ENCODE measurements around the gene KLK4. TPM values are rescaled to one million over a fixed set of nuclear protein-coding genes. Genes with fewer than 3 reads are reported as not detected.
"Not testable (repeated sequence)": the region's sequence is repeated elsewhere in the genome, so short reads cannot be mapped to it uniquely, and the experiment has no call there.

Gene KLK4
- total RNA-seq, 4 donors from 2014 or later, result 1.1 to 3.1 (median 1.9) TPM; not detected in 1

DNA sequence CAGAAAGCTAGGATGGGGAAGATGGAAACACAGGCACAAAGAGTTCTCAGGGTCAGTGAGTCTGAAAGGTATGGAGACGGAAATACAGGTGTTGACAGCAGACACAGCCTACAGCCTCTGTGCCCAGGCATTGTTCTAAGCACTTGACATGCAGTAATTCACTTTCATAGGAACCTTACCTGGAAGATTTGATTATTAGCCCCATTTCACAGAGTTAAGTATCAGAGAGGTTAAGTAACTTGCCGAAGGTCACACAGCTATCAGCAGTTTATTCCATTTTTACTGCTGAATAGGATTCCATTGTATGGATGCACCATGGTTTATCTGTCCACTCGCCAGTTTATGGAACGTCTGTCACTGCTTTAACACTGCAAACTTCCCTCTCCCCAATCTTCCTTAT lies 13.2 kb downstream of the KLK4 start:
- Histone ChIP-seq H3K4me3 (replicated peaks in 1 of 3) (no peak overlapping the region), H3K4me1 (peaks cover 9 to 14% of the 10 kb centered on the region in 2 donors), H3K36me3 (no peaks in the 10 kb centered on the region), H3K9me3 (no peaks in the 10 kb centered on the region), H3K27ac (peak overlapping the region in 2 of 3 donors; percentile 86 to 98), H3K27me3 (no peaks in the 10 kb centered on the region)
- WGBS, 2 donors, result 86 to 92% methylated on average over 4 of the region's 4 CpGs
- intact Hi-C loops (cut with DNase I), result no loop called here
- TF ChIP-seq POLR2A (IDR thresholded peaks at IDR 0.05) (no peak), CTCF (IDR thresholded peaks at IDR 0.05) (no peak)
- DNase-seq, result no peak

GRCh38 chr19:50897612-50898011 lies 13.6 kb downstream of the KLK4 start:
- Histone ChIP-seq H3K9me3 (no peaks in the 10 kb centered on the region), H3K4me1 (peaks cover 9 to 14% of the 10 kb centered on the region in 2 donors), H3K4me3 (replicated peaks in 1 of 3) (no peak overlapping the region), H3K27ac (peak overlapping the region; percentile 72 to 98 (median 86)), H3K27me3 (no peaks in the 10 kb centered on the region), H3K36me3 (no peaks in the 10 kb centered on the region)
- no peak for DNase-seq
- no peak for TF ChIP-seq POLR2A (IDR thresholded peaks at IDR 0.05)
- TF ChIP-seq CTCF (IDR thresholded peaks at IDR 0.05), result no peak
- 87 to 90% methylated on average over 3 of the region's 3 CpGs for WGBS, 2 donors
- intact Hi-C loops (cut with DNase I), result no loop called here

GRCh38 chr19:50897191-50897607 lies 14.0 kb downstream of the KLK4 start:
- intact Hi-C loops (cut with DNase I), result no loop called here
- TF ChIP-seq CTCF (IDR thresholded peaks at IDR 0.05), result no peak
- TF ChIP-seq POLR2A (IDR thresholded peaks at IDR 0.05), result no peak
- H3K36me3 ChIP-seq, result no peaks in the 10 kb centered on the region
- DNase-seq, result no peak
- H3K4me3 ChIP-seq (replicated peaks in 1 of 3), result no peak overlapping the region
- WGBS, 2 donors, result 59 to 84% methylated on average over 3 of the region's 3 CpGs
- no peaks in the 10 kb centered on the region for H3K27me3 ChIP-seq
- peak overlapping the region; percentile 72 to 98 (median 86) for H3K27ac ChIP-seq
- peaks cover 9 to 14% of the 10 kb centered on the region in 2 donors for H3K4me1 ChIP-seq
- H3K9me3 ChIP-seq, result no peaks in the 10 kb centered on the region

DNA sequence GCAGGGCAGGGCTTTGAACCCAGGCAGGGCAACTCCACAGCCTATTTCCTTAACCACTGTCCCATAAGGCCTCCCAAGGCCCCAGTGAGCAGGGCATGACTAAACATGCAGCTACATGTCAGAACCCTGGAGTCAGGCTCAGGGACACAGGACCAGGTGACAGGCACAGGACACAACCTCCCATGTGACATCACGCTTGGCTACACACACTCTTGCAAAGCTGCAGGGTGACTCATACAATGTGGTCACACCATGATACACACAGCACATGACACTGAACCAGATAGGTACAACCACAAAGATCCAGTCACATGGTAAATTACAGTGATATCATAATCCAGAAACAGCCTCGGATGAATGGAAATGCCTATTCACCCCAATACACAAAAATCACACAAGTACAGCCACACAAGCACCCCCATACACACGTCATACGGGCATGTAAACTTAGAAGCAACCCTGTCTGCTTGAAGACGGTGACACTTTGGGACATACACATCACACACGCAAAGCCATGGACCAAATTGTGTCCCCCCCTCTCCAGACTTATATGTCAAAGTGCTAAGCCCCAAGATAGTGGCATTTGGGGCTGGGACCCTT lies 14.5 kb downstream of the KLK4 start:
- Histone ChIP-seq H3K36me3 (no peaks in the 10 kb centered on the region), H3K9me3 (no peaks in the 10 kb centered on the region), H3K4me1 (peaks cover 9 to 14% of the 10 kb centered on the region in 2 donors), H3K4me3 (replicated peaks in 1 of 3) (no peak overlapping the region), H3K27me3 (no peaks in the 10 kb centered on the region), H3K27ac (peak overlapping the region; percentile 72 to 98 (median 86))
- WGBS, 2 donors, result 56 to 58% methylated on average over 6 of the region's 6 CpGs
- intact Hi-C loops (cut with DNase I), result no loop called here
- peak; percentile 97 to 98 for DNase-seq
- no peak for TF ChIP-seq CTCF (IDR thresholded peaks at IDR 0.05)
- TF ChIP-seq POLR2A (IDR thresholded peaks at IDR 0.05), result peak in 1 of 2 donors; percentile 54

- H3K36me3 ChIP-seq; H3K27me3 ChIP-seq; H3K9me3 ChIP-seq; DNase-seq; H3K4me3 ChIP-seq (replicated peaks in 1 of 3); intact Hi-C loops (cut with DNase I): not testable (repeated sequence)
- H3K27ac ChIP-seq, result peak overlapping the region; percentile 72 to 98 (median 86)
- peaks cover 9 to 14% of the 10 kb centered on the region in 2 donors for H3K4me1 ChIP-seq
- WGBS, 2 donors, result 74 to 86% methylated on average over 9 of the region's 9 CpGs
These were observed 15.1 kb downstream of the KLK4 start for GRCh38 chr19:50896089-50896590.

All from thyroid gland (tissue), 4 donors.